Measurements from ENCODE around the gene FBXO11.

FBXO11 gene

GRCh38 chr2:47906157-47907038, at the start of gene FBXO11:
Gene FBXO11, minus strand, starts transcription at chr2:47906498. Its CDS starts 778 bp downstream, at chr2:47905720.
- TF ChIP-seq CTCF (conservative IDR thresholded peaks at IDR 0.05) (no peak; the same call in 1 of the 2 replicates), ZFX (IDR thresholded peaks at IDR 0.05) (no peak)
- H3K27ac ChIP-seq, result peak within 1 kb of the TSS; percentile 98

- no peak for TF ChIP-seq CTCF (conservative IDR thresholded peaks at IDR 0.05)
- TF ChIP-seq ZFX (IDR thresholded peaks at IDR 0.05), result no peak
- no peak overlapping the region for H3K27ac ChIP-seq
These were observed 44.3 kb upstream of the FBXO11 start for GRCh38 chr2:47950340-47951301.

- no peak for TF ChIP-seq ZFX (IDR thresholded peaks at IDR 0.05)
- no peak for TF ChIP-seq CTCF (conservative IDR thresholded peaks at IDR 0.05)
- H3K27ac ChIP-seq, result no peak overlapping the region
These were observed 40.3 kb upstream of the FBXO11 start for GRCh38 chr2:47946593-47946992.

GRCh38 chr2:47945046-47945781, 38.9 kb upstream of the FBXO11 start:
- no peak overlapping the region for H3K27ac ChIP-seq
- TF ChIP-seq CTCF (conservative IDR thresholded peaks at IDR 0.05) (no peak), ZFX (IDR thresholded peaks at IDR 0.05) (no peak)

GRCh38 chr2:47941936-47942335, 35.6 kb upstream of the FBXO11 start:
- H3K27ac ChIP-seq, result no peak overlapping the region

GRCh38 chr2:47937677-47938076, 31.4 kb upstream of the FBXO11 start:
- no peak for TF ChIP-seq CTCF (conservative IDR thresholded peaks at IDR 0.05)
- no peak for TF ChIP-seq ZFX (IDR thresholded peaks at IDR 0.05)
- no peak overlapping the region for H3K27ac ChIP-seq

More at GRCh38 chr2:47941936-47942335, 35.6 kb upstream of the FBXO11 start:
- no peak for TF ChIP-seq ZFX (IDR thresholded peaks at IDR 0.05)
- TF ChIP-seq CTCF (conservative IDR thresholded peaks at IDR 0.05), result no peak
